Measurements from ENCODE around the gene NSUN2.

DNA sequence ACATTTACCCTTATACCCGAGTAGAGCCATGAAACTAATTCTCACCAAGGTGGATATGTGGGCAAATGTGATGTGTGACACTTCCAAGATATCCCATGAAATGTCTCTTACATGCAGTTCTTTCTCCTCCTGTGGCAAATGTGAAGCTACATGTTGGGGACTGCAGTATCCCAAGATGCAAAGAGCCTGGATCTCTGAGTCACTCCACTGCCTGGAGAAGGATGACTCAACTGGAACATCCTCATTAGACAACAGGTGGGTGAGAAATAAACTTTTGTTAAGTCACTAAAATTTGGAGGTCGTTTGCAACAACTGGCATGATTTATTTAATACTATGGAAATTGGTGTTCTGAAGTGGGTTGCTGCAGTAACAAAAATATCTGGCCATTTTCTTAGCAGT is 43.9 kb upstream of the NSUN2 start:
- TF ChIP-seq EP300 (IDR thresholded peaks at IDR 0.05), result no peak
- TF ChIP-seq, protein P1, sequence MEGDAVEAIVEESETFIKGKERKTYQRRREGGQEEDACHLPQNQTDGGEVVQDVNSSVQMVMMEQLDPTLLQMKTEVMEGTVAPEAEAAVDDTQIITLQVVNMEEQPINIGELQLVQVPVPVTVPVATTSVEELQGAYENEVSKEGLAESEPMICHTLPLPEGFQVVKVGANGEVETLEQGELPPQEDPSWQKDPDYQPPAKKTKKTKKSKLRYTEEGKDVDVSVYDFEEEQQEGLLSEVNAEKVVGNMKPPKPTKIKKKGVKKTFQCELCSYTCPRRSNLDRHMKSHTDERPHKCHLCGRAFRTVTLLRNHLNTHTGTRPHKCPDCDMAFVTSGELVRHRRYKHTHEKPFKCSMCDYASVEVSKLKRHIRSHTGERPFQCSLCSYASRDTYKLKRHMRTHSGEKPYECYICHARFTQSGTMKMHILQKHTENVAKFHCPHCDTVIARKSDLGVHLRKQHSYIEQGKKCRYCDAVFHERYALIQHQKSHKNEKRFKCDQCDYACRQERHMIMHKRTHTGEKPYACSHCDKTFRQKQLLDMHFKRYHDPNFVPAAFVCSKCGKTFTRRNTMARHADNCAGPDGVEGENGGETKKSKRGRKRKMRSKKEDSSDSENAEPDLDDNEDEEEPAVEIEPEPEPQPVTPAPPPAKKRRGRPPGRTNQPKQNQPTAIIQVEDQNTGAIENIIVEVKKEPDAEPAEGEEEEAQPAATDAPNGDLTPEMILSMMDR (IDR thresholded peaks at IDR 0.05), result no peak

Data from esophagus muscularis mucosa (tissue), 3 donors.